HepG2 (cell line): ENCODE measurements around the gene CFL1. TPM values are rescaled to one million over a fixed set of nuclear protein-coding genes. Genes with fewer than 3 reads are reported as not detected.

Experiments
- ATAC-seq: fragments of 200-7000 bp; cut with Tn5 transposase; 3 replicates; pipeline ENCODE4 v1.9.1; 2020; ENCODE audit warnings: mild to moderate bottlenecking, moderate library complexity
- BruUV-seq: library from RNA; stranded (reverse); fragments of 400-500 nt; replicated peaks from 2 replicates; lab custom pipeline; 2021; lab: Mats Ljungman, UMichigan
- CTCF ChIA-PET: fragments of 300-600 bp; formaldehyde crosslinking; extraction: SDS; loops from one replicate; lab custom pipeline; 2021; ENCODE audit warnings: low total read pairs, inconsistent platforms, low intra/inter-chr PET ratio; lab: Yijun Ruan, JAX
- POLR2A ChIA-PET: fragments of 350-600 bp; sonication (Branson Sonifier 250); formaldehyde crosslinking; loops from one replicate; lab custom pipeline; 2020; ENCODE audit warnings: antibody characterized with exemption, inconsistent platforms; lab: Yijun Ruan, JAX
- DNase-seq: peaks from one replicate; pipeline ENCODE4 v3.0.0-alpha.2; 2015; ENCODE audit warnings: low spot score
- FAIRE-seq: peaks from 3 replicates; lab custom pipeline; 2011; peaks lifted over from hg19 to GRCh38; lab: Jason Lieb, UNC
- H2AFZ ChIP-seq: one replicate; pipeline ENCODE4 v1.6.1; 2011; ENCODE audit warnings: low read length, inconsistent platforms
- H3K27ac ChIP-seq: fragments of 300-600 bp; 3 replicates; pipeline ENCODE4 v1.8.0; 2011; ENCODE audit warnings: mixed run types, mild to moderate bottlenecking, mixed read lengths, low read length, inconsistent platforms; ENCODE audit not compliant: insufficient read depth; ENCODE audit errors: extremely low read length
- H3K27me3 ChIP-seq, 2 experiments: fragments of 200-600 bp in 1 of 2; 2 replicates in 1 of 2; 3 replicates in 1 of 2; pipeline versions ENCODE4 v1.6.0 to v1.8.0; 2011; ENCODE audit warnings: low read length in 2 of 2, mild to moderate bottlenecking in 2 of 2, moderate library complexity in 2 of 2, inconsistent platforms in 1 of 2; ENCODE audit not compliant: insufficient read depth in 2 of 2, control insufficient read depth in 1 of 2
- H3K36me3 ChIP-seq, 2 experiments: fragments of 200-600 bp in 1 of 2; replicated peaks in 1 of 2; 2 replicates in 1 of 2; 3 replicates in 1 of 2; pipeline versions ENCODE4 v1.5.1 to v1.8.0; 2011; ENCODE audit warnings: low read length in 2 of 2, inconsistent platforms in 1 of 2; ENCODE audit not compliant: insufficient read depth in 2 of 2, control insufficient read depth in 1 of 2
- H3K4me1 ChIP-seq: 2 replicates; pipeline ENCODE4 v1.5.1; 2012; ENCODE audit warnings: low read length, inconsistent platforms; ENCODE audit not compliant: insufficient read depth
- H3K4me2 ChIP-seq: 2 replicates; pipeline ENCODE4 v1.6.0; 2011; ENCODE audit warnings: low read depth, low read length, inconsistent platforms
- H3K4me3 ChIP-seq, 3 experiments: fragments of 200-600 bp in 1 of 3; sonication (generic), shearing (Covaris generic) in 1 of 3; replicated peaks in 1 of 3; 2 replicates each; pipeline ENCODE4 v1.5.1; 2011 to 2016; ENCODE audit warnings: low read length in 3 of 3, inconsistent platforms in 2 of 3, low read depth in 2 of 3, mild to moderate bottlenecking in 2 of 3, control low read depth in 1 of 3, mixed read lengths in 1 of 3; ENCODE audit not compliant: insufficient read depth in 1 of 3
- H3K79me2 ChIP-seq: one replicate; pipeline ENCODE4 v1.6.1; 2011; ENCODE audit warnings: low read length, inconsistent platforms; ENCODE audit not compliant: insufficient read depth
- H3K9ac ChIP-seq: 2 replicates; pipeline ENCODE4 v1.6.0; 2011; ENCODE audit warnings: mild to moderate bottlenecking, low read depth, low read length, inconsistent platforms; ENCODE audit not compliant: insufficient read depth
- H3K9me3 ChIP-seq: 2 replicates; pipeline ENCODE4 v1.5.1; 2012; ENCODE audit warnings: mild to moderate bottlenecking, low read length
- H4K20me1 ChIP-seq: 2 replicates; pipeline ENCODE4 v1.6.0; 2011; ENCODE audit warnings: inconsistent platforms, mild to moderate bottlenecking, low read length, moderate library complexity; ENCODE audit not compliant: insufficient read depth
- AGO2 ChIP-seq: fragments of 200-400 bp; formaldehyde crosslinking; optimal IDR thresholded peaks from 2 replicates; pipeline ENCODE3; 2017; ENCODE audit warnings: mild to moderate bottlenecking, low read depth, low read length, moderate library complexity
- AKAP8 ChIP-seq: sonication (generic); formaldehyde crosslinking; IDR thresholded peaks from 2 replicates; pipeline ENCODE4 v1.5.1; 2020; ENCODE audit warnings: mild to moderate bottlenecking, missing genetic modification reagents
- CENPT ChIP-seq: sonication (generic); formaldehyde crosslinking; IDR thresholded peaks from 2 replicates; pipeline ENCODE4 v1.8.0; 2022; ENCODE audit warnings: low read depth, mild to moderate bottlenecking, moderate library complexity, missing genetic modification reagents
- HMGA1 ChIP-seq: sonication (generic); formaldehyde crosslinking; conservative IDR thresholded peaks from 2 replicates; pipeline ENCODE4 v1.4.0; 2020; ENCODE audit warnings: missing genetic modification reagents
- MLXIP ChIP-seq: sonication (generic); formaldehyde crosslinking; IDR thresholded peaks from 2 replicates; pipeline ENCODE4 v1.9.0; 2021; ENCODE audit warnings: missing genetic modification reagents, borderline replicate concordance
- POLR2A ChIP-seq, 2 experiments: IDR thresholded peaks; 2 replicates each; pipeline ENCODE4 v1.6.1; 2011; ENCODE audit warnings: low read depth in 2 of 2, low read length in 2 of 2, mild to moderate bottlenecking in 1 of 2, moderate library complexity in 1 of 2; ENCODE audit not compliant: insufficient read depth in 1 of 2
- SP1 ChIP-seq, 2 experiments: fragments of 450-650 bp in 1 of 2; sonication (generic) in 1 of 2; formaldehyde crosslinking in 1 of 2; IDR thresholded peaks; 2 replicates each; pipeline versions ENCODE4 v1.4.0 to v1.6.1; 2016 to 2020; ENCODE audit warnings: missing genetic modification reagents in 1 of 2
- YEATS4 ChIP-seq: sonication (generic); formaldehyde crosslinking; IDR thresholded peaks from 2 replicates; pipeline ENCODE4 v1.4.0; 2020; ENCODE audit warnings: missing genetic modification reagents, borderline replicate concordance
- ZBTB38 ChIP-seq: sonication (generic); formaldehyde crosslinking; IDR thresholded peaks from 2 replicates; pipeline ENCODE4 v1.5.1; 2020; ENCODE audit warnings: mild to moderate bottlenecking, missing genetic modification reagents
- ZC3H13 ChIP-seq: sonication (generic); formaldehyde crosslinking; IDR thresholded peaks from 2 replicates; pipeline ENCODE4 v1.8.1; 2023; ENCODE audit warnings: mild to moderate bottlenecking, missing genetic modification reagents, moderate library complexity
- ZIK1 ChIP-seq: sonication (generic); formaldehyde crosslinking; IDR thresholded peaks from 2 replicates; pipeline ENCODE4 v1.5.0; 2020; ENCODE audit warnings: mild to moderate bottlenecking, low read depth, missing genetic modification reagents, borderline replicate concordance
- ZNF34 ChIP-seq: sonication (generic); formaldehyde crosslinking; IDR thresholded peaks from 2 replicates; pipeline ENCODE4 v1.4.0; 2020; ENCODE audit warnings: mild to moderate bottlenecking, missing genetic modification reagents, borderline replicate concordance
- ZNF468 ChIP-seq: sonication (generic); formaldehyde crosslinking; IDR thresholded peaks from 2 replicates; pipeline ENCODE4 v1.8.0; 2022; ENCODE audit warnings: mild to moderate bottlenecking, moderate library complexity, missing genetic modification reagents
- ZNF737 ChIP-seq: sonication (generic); formaldehyde crosslinking; IDR thresholded peaks from 2 replicates; pipeline ENCODE4 v1.5.0; 2020; ENCODE audit warnings: missing genetic modification reagents, mild to moderate bottlenecking, borderline replicate concordance
- ZNF768 ChIP-seq: sonication (generic); formaldehyde crosslinking; IDR thresholded peaks from 2 replicates; pipeline ENCODE4 v1.4.0; 2020; ENCODE audit warnings: missing genetic modification reagents
- WGBS: methylation state at CpG from one replicate; pipeline ENCODE4 v1.1.6; 2017; ENCODE audit warnings: low lambda C conversion rate; 5-methylcytosine and 5-hydroxymethylcytosine counted together
- in situ Hi-C: cut with HindIII; loops from 2 replicates; pipeline ENCODE4 v1.10.0; 2017; ENCODE audit warnings: low pct_unique_long_range_greater_than_20kb; ENCODE audit not compliant: extremely low pct_ligation_motif_present
- intact Hi-C: fragments of 100-400 bp; cut with micrococcal nuclease; formaldehyde crosslinking; loops from one replicate; pipeline ENCODE4 v1.10.0; 2022; ENCODE audit not compliant: unreplicated experiment
- polyA plus RNA-seq, 8 experiments: library from polyadenylated mRNA; depleted of rRNA in 3 of 8; stranded (reverse) in 7 of 8; unstranded in 1 of 8; fragments of >200 nt; fragmentation: Illumina TruSeq in 4 of 8; extraction: Trizol in 4 of 8; gene quantifications; 2 replicates each; pipeline versions ENCODE4 v1.2.1 to v1.2.3, GENCODE V29; 2011 to 2016; ENCODE audit warnings: low read depth in 4 of 8, missing spikeins in 1 of 8, mixed read lengths in 1 of 8; ENCODE audit not compliant: insufficient read depth in 1 of 8
- total RNA-seq, 5 experiments: library from RNA; depleted of rRNA; stranded (reverse); fragments of >200 nt; fragmentation: Illumina TruSeq; extraction: Trizol; gene quantifications; 2 replicates each; pipeline ENCODE4 v1.2.3, GENCODE V29; 2016; ENCODE audit warnings: low read depth in 1 of 5

CFL1 gene
- total and polyA plus RNA-seq, 2 of the 13 experiments (the other 11 are each of a cell fraction or from before 2014, with no cell fraction given): 379 to 383 TPM

GRCh38 chr11:65892661-65893317 is 34.8 kb upstream of the CFL1 start:
- BruUV-seq: no TSS peak
- ATAC-seq: no peak

More at GRCh38 chr11:65892661-65893317, 34.8 kb upstream of the CFL1 start:
- intact Hi-C loops: no loop called here
- DNase-seq: no peak
- Histone ChIP-seq H3K79me2 (peaks cover 27% of the 10 kb centered on the region), H3K27me3 (no peaks in the 10 kb centered on the region; a peak in 1 of 5 replicates), H3K9me3 (no peaks in the 10 kb centered on the region), H3K4me3 (peak overlapping the region in 1 of 3 experiments; percentile 91; a peak in 1 of 6 replicates), H3K36me3 (peaks cover 8 to 18% of the 10 kb centered on the region in 2 experiments; a peak in 4 of 5 replicates), H3K4me2 (peak overlapping the region; percentile 99), H2AFZ (no peak overlapping the region), H3K27ac (peak overlapping the region; percentile 77), H4K20me1 (no peaks in the 10 kb centered on the region), H3K4me1 (peaks cover 51% of the 10 kb centered on the region), H3K9ac (peak overlapping the region; percentile 90; the same call in 1 of the 2 replicates)
- ChIA-PET POLR2A (interaction anchor here (1.5 to 7.6 kb wide), 7 partner anchors 8 to 72 kb away, joined by 4 to 95 read pairs (median 26); partner anchors contain the start of genes C11orf68, EFEMP2, FOSL1 and MUS81), CTCF (interaction anchor here (6.9 kb wide), 1 partner anchor 97 kb away, joined by 63 read pairs; no protein-coding TSS in a partner anchor)
- WGBS: 94% methylated on average over 10 of the region's 10 CpGs
- TF ChIP-seq POLR2A (IDR thresholded peaks at IDR 0.05; ENCODE audit: insufficient read depth in 1 of 2, low read depth in 2 of 2, low read length in 2 of 2) (0 out of 4 replicates have a peak, but pooled peaks of 1 of the 2 experiments have one; percentile 30), ZNF468 (no peak), ZNF34 (no peak), ZNF768 (CRISPR knock-in tag) (no peak), ZNF737 (CRISPR knock-in tag) (no peak), ZBTB38 (CRISPR knock-in tag) (0 out of 2 replicates have a peak, but pooled peaks have one; percentile 3), HMGA1 (CRISPR knock-in tag) (no peak), AKAP8 (peak; percentile 62; the same call in 1 of the 2 replicates), CENPT (CRISPR knock-in tag) (no peak), ZIK1 (CRISPR knock-in tag) (no peak), SP1 (IDR thresholded peaks at IDR 0.05) (no peak), SP1 (CRISPR knock-in tag; IDR thresholded peaks at IDR 0.05) (no peak), ZC3H13 (CRISPR knock-in tag) (peak; percentile 88), YEATS4 (CRISPR knock-in tag) (no peak), AGO2 (peak; percentile 45), MLXIP (CRISPR knock-in tag) (no peak)
- in situ Hi-C loops: no loop called here
- FAIRE-seq: no peak
